Neural cell (in vitro differentiated cells): ENCODE results near the gene TACC2. TPM values are rescaled to one million over a fixed set of nuclear protein-coding genes. Genes with fewer than 3 reads are reported as not detected.

Experiments used
- H2AFZ ChIP-seq: fragments of 200-600, 300-800 bp; sonication (generic), shearing (Covaris generic); 2 replicates; pipeline ENCODE4 v1.6.0; 2014; ENCODE audit warnings: low read depth, mild to moderate bottlenecking, antibody characterized with exemption, low read length, moderate library complexity
- H3F3A ChIP-seq: fragments of 200-600 bp; shearing (Covaris generic); 2 replicates; pipeline ENCODE4 v1.6.1; 2016; ENCODE audit warnings: mild to moderate bottlenecking, moderate library complexity, mixed read lengths, antibody characterized with exemption, low read length; ENCODE audit not compliant: insufficient read depth, poor library complexity, severe bottlenecking
- H3K27ac ChIP-seq: fragments of 200-600, 300-800 bp; sonication (generic), shearing (Covaris generic); 2 replicates; pipeline ENCODE4 v1.5.1; 2014; ENCODE audit warnings: mild to moderate bottlenecking, low read length, moderate library complexity
- H3K27me3 ChIP-seq: fragments of 300-800, 200-600 bp; sonication (generic), shearing (Covaris generic); 2 replicates; pipeline ENCODE4 v1.6.0; 2014; ENCODE audit warnings: mild to moderate bottlenecking, low read depth, low read length, moderate library complexity; ENCODE audit not compliant: insufficient read depth
- H3K36me3 ChIP-seq: fragments of 300-800, 200-600 bp; sonication (generic), shearing (Covaris generic); 2 replicates; pipeline ENCODE4 v1.5.1; 2014; ENCODE audit warnings: mild to moderate bottlenecking, antibody characterized with exemption, low read length, moderate library complexity; ENCODE audit not compliant: insufficient read depth
- H3K4me2 ChIP-seq: fragments of 300-800, 200-600 bp; sonication (generic), shearing (Covaris generic); 2 replicates; pipeline ENCODE4 v1.6.0; 2014; ENCODE audit warnings: mild to moderate bottlenecking, low read length
- H3K4me3 ChIP-seq: fragments of 300-800, 200-600 bp; sonication (generic), shearing (Covaris generic); 2 replicates; pipeline ENCODE4 v1.5.1; 2014; ENCODE audit warnings: mild to moderate bottlenecking, low read length, moderate library complexity
- H3K79me2 ChIP-seq: fragments of 200-600 bp; shearing (Covaris generic); replicated peaks from 2 replicates; pipeline ENCODE4 v1.6.0; 2014; ENCODE audit warnings: mild to moderate bottlenecking, low read length, moderate library complexity; ENCODE audit not compliant: insufficient read depth
- H3K9ac ChIP-seq: fragments of 300-800, 200-600 bp; sonication (generic), shearing (Covaris generic); 2 replicates; pipeline ENCODE4 v1.6.1; 2016; ENCODE audit warnings: mild to moderate bottlenecking, low read length, mixed read lengths
- H3K9me2 ChIP-seq: fragments of 200-600 bp; shearing (Covaris generic); 2 replicates; pipeline ENCODE4 v1.6.1; 2016; ENCODE audit warnings: mild to moderate bottlenecking, low read length, mixed read lengths; ENCODE audit not compliant: insufficient read depth
- H3K9me3 ChIP-seq: fragments of 200-600, 300-800 bp; sonication (generic), shearing (Covaris generic); 2 replicates; pipeline ENCODE4 v1.6.1; 2016; ENCODE audit warnings: mild to moderate bottlenecking, mixed run types, low read length, moderate library complexity, mixed read lengths
- H4K20me1 ChIP-seq: fragments of 200-600 bp; shearing (Covaris generic); 2 replicates; pipeline ENCODE4 v1.6.1; 2016; ENCODE audit warnings: mild to moderate bottlenecking, mixed run types; ENCODE audit not compliant: insufficient read depth
- EP300 ChIP-seq: fragments of 450-650 bp; conservative IDR thresholded peaks from 2 replicates; pipeline ENCODE4 v1.6.1; 2014; ENCODE audit warnings: antibody characterized with exemption, mild to moderate bottlenecking, moderate library complexity; ENCODE audit not compliant: poor library complexity, severe bottlenecking
- EZH2 ChIP-seq: fragments of 200-600, 300-800 bp; shearing (Covaris generic), sonication (generic); IDR thresholded peaks from 2 replicates; pipeline ENCODE4 v1.6.1; 2014; ENCODE audit warnings: antibody characterized with exemption, low read length, borderline replicate concordance, mild to moderate bottlenecking; ENCODE audit not compliant: insufficient read depth, poor library complexity, severe bottlenecking
- MXI1 ChIP-seq: fragments of 450-650 bp; conservative IDR thresholded peaks from 2 replicates; pipeline ENCODE4 v1.6.1; 2014; ENCODE audit warnings: antibody characterized with exemption, mild to moderate bottlenecking; ENCODE audit not compliant: poor library complexity, severe bottlenecking
- POLR2AphosphoS5 ChIP-seq: IDR thresholded peaks from 2 replicates; pipeline ENCODE4 v1.6.1; 2012
- RAD21 ChIP-seq: fragments of 450-650 bp; conservative IDR thresholded peaks from 2 replicates; pipeline ENCODE4 v1.6.1; 2014; ENCODE audit warnings: antibody characterized with exemption, mild to moderate bottlenecking, moderate library complexity
- SMC3 ChIP-seq: fragments of 450-650 bp; conservative IDR thresholded peaks from 2 replicates; pipeline ENCODE4 v1.6.1; 2014; ENCODE audit warnings: antibody characterized with exemption, mild to moderate bottlenecking, moderate library complexity; ENCODE audit not compliant: poor library complexity
- TAF1 ChIP-seq: IDR thresholded peaks from 2 replicates; pipeline ENCODE4 v1.6.1; 2012; ENCODE audit warnings: low read depth
- polyA plus RNA-seq: library from polyadenylated mRNA; depleted of rRNA; stranded (reverse); fragments of >200 nt; gene quantifications from 2 replicates; pipeline ENCODE4 v1.2.3, GENCODE V29; 2014
- TF ChIP-seq, protein P1 (sequence below): fragments of 450-650 bp; IDR thresholded peaks from 2 replicates; pipeline ENCODE4 v1.5.1; 2014; ENCODE audit warnings: antibody characterized with exemption, mild to moderate bottlenecking, moderate library complexity; ENCODE audit not compliant: poor library complexity, severe bottlenecking
- TF ChIP-seq, protein P2 (sequence below): IDR thresholded peaks from 2 replicates; pipeline ENCODE4 v1.6.1; 2012; ENCODE audit warnings: borderline replicate concordance

Gene TACC2
- polyA plus RNA-seq, 1 donor from 2014 or later, result 17.6 TPM

DNA sequence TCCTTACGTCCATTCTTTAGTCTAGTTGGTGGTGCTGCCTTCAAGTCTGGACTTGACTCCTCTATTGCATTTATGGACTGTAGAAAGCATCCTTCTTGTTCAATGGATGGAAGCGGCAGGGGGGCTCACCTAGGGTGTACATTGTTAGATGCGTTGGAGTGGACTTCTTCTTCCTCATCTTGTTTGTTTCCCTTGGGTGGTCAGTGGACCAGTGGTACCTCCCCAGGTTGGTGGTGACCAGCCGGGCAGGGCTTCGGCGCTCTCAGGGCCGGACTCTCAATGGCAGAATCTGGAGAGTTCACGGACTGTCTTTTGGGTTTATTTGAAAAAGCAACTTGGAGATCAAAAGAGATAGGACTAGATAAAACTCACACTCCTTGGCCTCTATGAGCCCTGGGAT lies 276.0 kb downstream of the TACC2 start:
- H2AFZ ChIP-seq, result no peak overlapping the region
- TF ChIP-seq TAF1, result no peak
- no peak for TF ChIP-seq EP300

DNA sequence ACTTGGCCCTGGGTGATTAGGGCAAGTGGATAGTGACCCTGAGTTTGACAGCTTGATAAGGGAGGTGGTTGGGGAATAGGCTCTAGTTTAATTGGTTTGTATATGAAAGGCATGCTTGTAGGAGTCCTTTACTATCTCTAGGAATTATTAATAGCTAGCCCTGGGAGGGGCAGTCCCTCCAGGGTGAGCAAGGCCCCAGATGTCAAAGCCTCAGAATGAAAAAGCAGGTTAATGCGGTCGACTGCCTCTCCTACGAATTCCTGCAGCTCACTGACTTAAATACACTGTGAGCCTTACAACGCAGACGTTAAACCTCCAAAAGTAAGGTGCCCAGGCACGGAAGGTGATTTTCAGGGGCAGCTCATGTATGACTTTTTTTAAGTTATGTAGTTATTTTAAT lies 276.9 kb downstream of the TACC2 start:
- no peaks in the 10 kb centered on the region for H3K36me3 ChIP-seq
- H3K9me2 ChIP-seq, result no peaks in the 10 kb centered on the region
- H2AFZ ChIP-seq, result no peak overlapping the region
- no peak for TF ChIP-seq TAF1
- no peak for TF ChIP-seq POLR2AphosphoS5
- TF ChIP-seq EZH2, result no peak
- TF ChIP-seq MXI1, result no peak
- TF ChIP-seq RAD21, result no peak
- TF ChIP-seq, protein P1, sequence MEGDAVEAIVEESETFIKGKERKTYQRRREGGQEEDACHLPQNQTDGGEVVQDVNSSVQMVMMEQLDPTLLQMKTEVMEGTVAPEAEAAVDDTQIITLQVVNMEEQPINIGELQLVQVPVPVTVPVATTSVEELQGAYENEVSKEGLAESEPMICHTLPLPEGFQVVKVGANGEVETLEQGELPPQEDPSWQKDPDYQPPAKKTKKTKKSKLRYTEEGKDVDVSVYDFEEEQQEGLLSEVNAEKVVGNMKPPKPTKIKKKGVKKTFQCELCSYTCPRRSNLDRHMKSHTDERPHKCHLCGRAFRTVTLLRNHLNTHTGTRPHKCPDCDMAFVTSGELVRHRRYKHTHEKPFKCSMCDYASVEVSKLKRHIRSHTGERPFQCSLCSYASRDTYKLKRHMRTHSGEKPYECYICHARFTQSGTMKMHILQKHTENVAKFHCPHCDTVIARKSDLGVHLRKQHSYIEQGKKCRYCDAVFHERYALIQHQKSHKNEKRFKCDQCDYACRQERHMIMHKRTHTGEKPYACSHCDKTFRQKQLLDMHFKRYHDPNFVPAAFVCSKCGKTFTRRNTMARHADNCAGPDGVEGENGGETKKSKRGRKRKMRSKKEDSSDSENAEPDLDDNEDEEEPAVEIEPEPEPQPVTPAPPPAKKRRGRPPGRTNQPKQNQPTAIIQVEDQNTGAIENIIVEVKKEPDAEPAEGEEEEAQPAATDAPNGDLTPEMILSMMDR, result no peak
- TF ChIP-seq EP300, result no peak
- TF ChIP-seq SMC3, result no peak
- TF ChIP-seq, protein P2, sequence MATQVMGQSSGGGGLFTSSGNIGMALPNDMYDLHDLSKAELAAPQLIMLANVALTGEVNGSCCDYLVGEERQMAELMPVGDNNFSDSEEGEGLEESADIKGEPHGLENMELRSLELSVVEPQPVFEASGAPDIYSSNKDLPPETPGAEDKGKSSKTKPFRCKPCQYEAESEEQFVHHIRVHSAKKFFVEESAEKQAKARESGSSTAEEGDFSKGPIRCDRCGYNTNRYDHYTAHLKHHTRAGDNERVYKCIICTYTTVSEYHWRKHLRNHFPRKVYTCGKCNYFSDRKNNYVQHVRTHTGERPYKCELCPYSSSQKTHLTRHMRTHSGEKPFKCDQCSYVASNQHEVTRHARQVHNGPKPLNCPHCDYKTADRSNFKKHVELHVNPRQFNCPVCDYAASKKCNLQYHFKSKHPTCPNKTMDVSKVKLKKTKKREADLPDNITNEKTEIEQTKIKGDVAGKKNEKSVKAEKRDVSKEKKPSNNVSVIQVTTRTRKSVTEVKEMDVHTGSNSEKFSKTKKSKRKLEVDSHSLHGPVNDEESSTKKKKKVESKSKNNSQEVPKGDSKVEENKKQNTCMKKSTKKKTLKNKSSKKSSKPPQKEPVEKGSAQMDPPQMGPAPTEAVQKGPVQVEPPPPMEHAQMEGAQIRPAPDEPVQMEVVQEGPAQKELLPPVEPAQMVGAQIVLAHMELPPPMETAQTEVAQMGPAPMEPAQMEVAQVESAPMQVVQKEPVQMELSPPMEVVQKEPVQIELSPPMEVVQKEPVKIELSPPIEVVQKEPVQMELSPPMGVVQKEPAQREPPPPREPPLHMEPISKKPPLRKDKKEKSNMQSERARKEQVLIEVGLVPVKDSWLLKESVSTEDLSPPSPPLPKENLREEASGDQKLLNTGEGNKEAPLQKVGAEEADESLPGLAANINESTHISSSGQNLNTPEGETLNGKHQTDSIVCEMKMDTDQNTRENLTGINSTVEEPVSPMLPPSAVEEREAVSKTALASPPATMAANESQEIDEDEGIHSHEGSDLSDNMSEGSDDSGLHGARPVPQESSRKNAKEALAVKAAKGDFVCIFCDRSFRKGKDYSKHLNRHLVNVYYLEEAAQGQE, result no peak
- H3K9me3 ChIP-seq, result peaks cover 7% of the 10 kb centered on the region
- H3K4me2 ChIP-seq, result no peak overlapping the region
- H3F3A ChIP-seq, result no peaks in the 10 kb centered on the region
- H3K4me3 ChIP-seq, result no peak overlapping the region
- no peak overlapping the region for H3K9ac ChIP-seq
- no peaks in the 10 kb centered on the region for H3K79me2 ChIP-seq
- no peaks in the 10 kb centered on the region for H4K20me1 ChIP-seq
- H3K27ac ChIP-seq, result no peak overlapping the region
- no peaks in the 10 kb centered on the region for H3K27me3 ChIP-seq

More for the DNA sequence above, 276.0 kb downstream of the TACC2 start:
- Histone ChIP-seq H3K79me2 (no peaks in the 10 kb centered on the region), H3K9ac (no peak overlapping the region), H3K9me2 (no peaks in the 10 kb centered on the region), H3K36me3 (no peaks in the 10 kb centered on the region), H4K20me1 (no peaks in the 10 kb centered on the region), H3K4me2 (no peak overlapping the region), H3F3A (no peaks in the 10 kb centered on the region), H3K27me3 (no peaks in the 10 kb centered on the region), H3K9me3 (peaks cover 7% of the 10 kb centered on the region), H3K4me3 (no peak overlapping the region), H3K27ac (no peak overlapping the region)
